Activated T-cell treated with anti-CD3 and anti-CD28 coated beads, Interleukin-2, amount 50 U/mL, for 72 hours (primary cell): ENCODE results near the gene KCNG2. TPM values are rescaled to one million over a fixed set of nuclear protein-coding genes. Genes with fewer than 3 reads are reported as not detected.

ENCODE experiments used
- ATAC-seq, 2 donors: fragments of 150-1000 bp; cut with Tn5 transposase; replicated peaks in 1 of 2; 2 replicates each; pipeline ENCODE4 v1.10.0; 2021; ENCODE audit warnings: moderate library complexity in 2 of 2, mild to moderate bottlenecking in 1 of 2
- DNase-seq, 2 donors: peaks; one replicate each; pipeline ENCODE4 v3.0.0; 2021 to 2022; ENCODE audit warnings: mixed read lengths in 1 of 2
- H3K27ac Mint-ChIP-seq: one replicate; pipeline ENCODE4 v1.8.0; 2022; ENCODE audit warnings: mild to moderate bottlenecking, moderate library complexity, mixed read lengths
- H3K27me3 Mint-ChIP-seq: one replicate; pipeline ENCODE4 v1.8.0; 2022; ENCODE audit warnings: low read depth, mixed read lengths
- H3K36me3 Mint-ChIP-seq, 2 donors: one replicate each; pipeline ENCODE4 v1.8.0; 2022; ENCODE audit warnings: mixed read lengths in 2 of 2, mild to moderate bottlenecking in 1 of 2; ENCODE audit not compliant: insufficient read depth in 2 of 2
- H3K4me1 Mint-ChIP-seq: one replicate; pipeline ENCODE4 v1.8.0; 2022; ENCODE audit warnings: low read depth, mixed read lengths
- H3K4me3 Mint-ChIP-seq, 2 donors: one replicate each; pipeline ENCODE4 v1.8.0; 2022; ENCODE audit warnings: mild to moderate bottlenecking in 2 of 2, mixed read lengths in 2 of 2, moderate library complexity in 2 of 2
- H3K9me3 Mint-ChIP-seq, 2 donors: one replicate each; pipeline ENCODE4 v1.8.0; 2022; ENCODE audit warnings: mixed read lengths in 2 of 2
- total RNA-seq, 2 donors: library from RNA; stranded (reverse); gene quantifications; one replicate each; pipeline ENCODE4 v1.2.3, GENCODE V29; 2022

The KCNG2 gene
- total RNA-seq, 2 donors from 2014 or later, result not detected

GRCh38 chr18:79790996-79791972, 6.5 kb upstream of the KCNG2 start:
- ATAC-seq (peak in 1 of 2 donors; percentile 63), DNase-seq (no peak)
- H3K27me3 Mint-ChIP-seq, result peaks cover 80% of the 10 kb centered on the region
- no peaks in the 10 kb centered on the region for H3K9me3 Mint-ChIP-seq
- H3K4me1 Mint-ChIP-seq, result peaks cover 18% of the 10 kb centered on the region
- H3K27ac Mint-ChIP-seq, result no peak overlapping the region
- peaks cover 0 to 4% of the 10 kb centered on the region in 2 donors for H3K36me3 Mint-ChIP-seq
- H3K4me3 Mint-ChIP-seq, result peak overlapping the region; percentile 38 to 57

GRCh38 chr18:79792096-79792987, 5.4 kb upstream of the KCNG2 start:
- DNase-seq, result no peak
- Mint-ChIP-seq H3K4me3 (peak overlapping the region in 1 of 2 donors; percentile 31), H3K27ac (no peak overlapping the region), H3K36me3 (peaks cover 1 to 5% of the 10 kb centered on the region in 2 donors), H3K4me1 (peaks cover 21% of the 10 kb centered on the region), H3K9me3 (no peaks in the 10 kb centered on the region), H3K27me3 (peaks cover 79% of the 10 kb centered on the region)
- no peak for ATAC-seq

- Mint-ChIP-seq H3K27me3 (peaks cover 79% of the 10 kb centered on the region), H3K4me3 (no peak overlapping the region), H3K27ac (no peak overlapping the region), H3K36me3 (peaks cover 2 to 6% of the 10 kb centered on the region in 2 donors), H3K9me3 (no peaks in the 10 kb centered on the region), H3K4me1 (peaks cover 24% of the 10 kb centered on the region)
- ATAC-seq, result no peak
- DNase-seq, result no peak
Measured at GRCh38 chr18:79792988-79793355, 4.8 kb upstream of the KCNG2 start.

GRCh38 chr18:79794846-79795245, 2.9 kb upstream of the KCNG2 start:
- no peak overlapping the region for H3K4me3 Mint-ChIP-seq
- ATAC-seq, result no peak
- H3K9me3 Mint-ChIP-seq, result no peaks in the 10 kb centered on the region
- peaks cover 34% of the 10 kb centered on the region for H3K4me1 Mint-ChIP-seq
- peaks cover 2% of the 10 kb centered on the region in 2 donors for H3K36me3 Mint-ChIP-seq
- no peak overlapping the region for H3K27ac Mint-ChIP-seq
- DNase-seq, result no peak
- H3K27me3 Mint-ChIP-seq, result peaks cover 83% of the 10 kb centered on the region

- H3K27me3 Mint-ChIP-seq, result peaks cover 81% of the 10 kb centered on the region
- DNase-seq (no peak), ATAC-seq (no peak)
- H3K4me3 Mint-ChIP-seq, result no peak overlapping the region
- peaks cover 37% of the 10 kb centered on the region for H3K4me1 Mint-ChIP-seq
- H3K27ac Mint-ChIP-seq, result no peak overlapping the region
- no peaks in the 10 kb centered on the region for H3K9me3 Mint-ChIP-seq
- peaks cover 2% of the 10 kb centered on the region in 2 donors for H3K36me3 Mint-ChIP-seq
Measured at GRCh38 chr18:79795446-79795845, 2.3 kb upstream of the KCNG2 start.

- Mint-ChIP-seq H3K4me3 (no peak overlapping the region), H3K9me3 (no peaks in the 10 kb centered on the region), H3K27me3 (peaks cover 76% of the 10 kb centered on the region), H3K36me3 (peaks cover 2% of the 10 kb centered on the region in 2 donors), H3K4me1 (peaks cover 35% of the 10 kb centered on the region), H3K27ac (no peak overlapping the region)
- DNase-seq (no peak), ATAC-seq (no peak)
Measured at GRCh38 chr18:79796016-79796415, 1.7 kb upstream of the KCNG2 start.

GRCh38 chr18:79796531-79797405, 970 bp upstream of the KCNG2 start:
- Mint-ChIP-seq H3K9me3 (no peaks in the 10 kb centered on the region), H3K4me3 (peak overlapping the region; percentile 36 to 73), H3K36me3 (peaks cover 2% of the 10 kb centered on the region in 2 donors), H3K27ac (no peak overlapping the region), H3K4me1 (peaks cover 27% of the 10 kb centered on the region), H3K27me3 (peaks cover 68% of the 10 kb centered on the region)
- DNase-seq (no peak), ATAC-seq (no peak)

GRCh38 chr18:79798346-79798998, 734 bp downstream of the KCNG2 start:
- DNase-seq (no peak), ATAC-seq (no peak)
- peak overlapping the region; percentile 45 to 60 for H3K4me3 Mint-ChIP-seq
- peaks cover 19% of the 10 kb centered on the region for H3K4me1 Mint-ChIP-seq
- peaks cover 51% of the 10 kb centered on the region for H3K27me3 Mint-ChIP-seq
- no peaks in the 10 kb centered on the region for H3K9me3 Mint-ChIP-seq
- H3K27ac Mint-ChIP-seq, result no peak overlapping the region
- peaks cover 2% of the 10 kb centered on the region in 2 donors for H3K36me3 Mint-ChIP-seq

GRCh38 chr18:79798999-79799370, 1.2 kb downstream of the KCNG2 start:
- H3K27me3 Mint-ChIP-seq, result peaks cover 47% of the 10 kb centered on the region
- peak overlapping the region; percentile 45 to 60 for H3K4me3 Mint-ChIP-seq
- ATAC-seq (no peak), DNase-seq (no peak)
- peaks cover 19% of the 10 kb centered on the region for H3K4me1 Mint-ChIP-seq
- H3K9me3 Mint-ChIP-seq, result no peaks in the 10 kb centered on the region
- H3K36me3 Mint-ChIP-seq, result peaks cover 2% of the 10 kb centered on the region in 2 donors
- H3K27ac Mint-ChIP-seq, result no peak overlapping the region

GRCh38 chr18:79799619-79800370, 2.1 kb downstream of the KCNG2 start:
- H3K9me3 Mint-ChIP-seq, result no peaks in the 10 kb centered on the region
- H3K27me3 Mint-ChIP-seq, result peaks cover 39% of the 10 kb centered on the region
- DNase-seq (no peak), ATAC-seq (no peak)
- H3K4me3 Mint-ChIP-seq, result peak overlapping the region; percentile 11 to 60
- no peak overlapping the region for H3K27ac Mint-ChIP-seq
- peaks cover 2% of the 10 kb centered on the region in 2 donors for H3K36me3 Mint-ChIP-seq
- H3K4me1 Mint-ChIP-seq, result peaks cover 23% of the 10 kb centered on the region

GRCh38 chr18:79800371-79801180, 2.8 kb downstream of the KCNG2 start:
- no peak for DNase-seq
- Mint-ChIP-seq H3K9me3 (no peaks in the 10 kb centered on the region), H3K27me3 (peaks cover 32% of the 10 kb centered on the region), H3K4me1 (peaks cover 31% of the 10 kb centered on the region), H3K36me3 (peaks cover 2% of the 10 kb centered on the region in 2 donors), H3K4me3 (no peak overlapping the region), H3K27ac (no peak overlapping the region)
- no peak for ATAC-seq
